ENCODE data around the gene NUP153.

NUP153 gene

DNA sequence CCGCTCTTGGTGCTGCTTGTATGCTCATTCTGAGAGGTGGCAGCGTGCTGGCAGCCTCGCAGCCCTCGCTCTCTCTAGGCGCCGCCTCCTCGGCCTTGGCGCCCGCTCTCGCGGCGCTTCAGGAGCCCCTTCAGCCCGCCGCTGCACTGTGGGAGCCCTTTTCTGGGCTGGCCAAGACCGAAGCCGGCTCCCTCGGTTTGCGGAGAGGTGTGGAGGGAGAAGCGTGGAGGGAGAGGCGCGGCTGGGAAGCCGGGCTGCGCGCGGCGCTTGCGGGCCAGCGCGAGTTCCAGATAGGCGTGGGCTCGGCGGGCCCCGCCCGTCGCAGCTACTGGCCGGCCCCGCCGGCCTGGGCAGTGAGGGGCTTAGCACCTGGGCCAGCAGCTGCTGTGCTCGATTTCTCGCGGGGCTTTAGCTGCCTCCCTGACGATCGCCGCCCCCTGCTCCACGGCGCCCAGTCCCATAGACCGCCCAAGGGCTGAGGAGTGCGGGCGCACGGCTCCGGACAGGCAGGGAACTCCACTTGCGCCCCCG is 126.1 kb downstream of the NUP153 start:
- Mint-ChIP-seq H3K27ac (peak overlapping the region in 1 of 2 donors; percentile 25), H3K27me3 (peaks cover 5 to 12% of the 10 kb centered on the region in 2 donors), H3K4me1 (ENCODE audit: low read depth in 2 of 2) (no peaks in the 10 kb centered on the region), H3K36me3 (ENCODE audit: insufficient read depth) (no peaks in the 10 kb centered on the region), H3K9me3 (peaks cover 0 to 8% of the 10 kb centered on the region in 2 donors), H3K4me3 (peak overlapping the region; percentile 61 to 81)
- peak in 1 of 3 experiments; percentile 31 for DNase-seq
- ATAC-seq (replicated peaks) = peak; percentile 75

DNA sequence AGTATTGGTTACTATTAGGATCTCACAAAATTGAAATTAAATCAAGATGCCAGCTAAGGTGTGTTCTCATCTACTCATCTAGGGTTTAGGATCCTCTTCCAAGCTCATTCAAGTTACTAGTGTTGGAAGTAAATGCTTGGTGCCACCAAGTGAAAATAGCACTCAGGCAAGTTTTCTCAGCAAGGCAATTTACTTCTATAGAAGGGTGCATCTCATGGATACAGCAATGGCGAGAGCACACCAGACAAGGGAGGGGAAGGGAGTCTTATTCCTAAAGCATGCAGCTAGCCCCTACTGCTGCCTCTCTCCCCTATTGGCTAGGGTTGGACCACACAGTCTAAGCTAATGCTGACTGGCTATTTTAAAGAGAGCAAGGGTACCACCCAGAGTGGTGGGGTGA is 129.7 kb downstream of the NUP153 start:
- H3K4me3 Mint-ChIP-seq = no peak overlapping the region
- ATAC-seq (replicated peaks) (no peak), DNase-seq (no peak)
- H3K27ac Mint-ChIP-seq = no peak overlapping the region
- peaks cover 26 to 40% of the 10 kb centered on the region in 2 donors for H3K27me3 Mint-ChIP-seq
- no peaks in the 10 kb centered on the region for H3K4me1 Mint-ChIP-seq (ENCODE audit: low read depth in 2 of 2)
- peaks cover 0 to 8% of the 10 kb centered on the region in 2 donors for H3K9me3 Mint-ChIP-seq
- peaks cover 3% of the 10 kb centered on the region for H3K36me3 Mint-ChIP-seq (ENCODE audit: insufficient read depth)

DNA sequence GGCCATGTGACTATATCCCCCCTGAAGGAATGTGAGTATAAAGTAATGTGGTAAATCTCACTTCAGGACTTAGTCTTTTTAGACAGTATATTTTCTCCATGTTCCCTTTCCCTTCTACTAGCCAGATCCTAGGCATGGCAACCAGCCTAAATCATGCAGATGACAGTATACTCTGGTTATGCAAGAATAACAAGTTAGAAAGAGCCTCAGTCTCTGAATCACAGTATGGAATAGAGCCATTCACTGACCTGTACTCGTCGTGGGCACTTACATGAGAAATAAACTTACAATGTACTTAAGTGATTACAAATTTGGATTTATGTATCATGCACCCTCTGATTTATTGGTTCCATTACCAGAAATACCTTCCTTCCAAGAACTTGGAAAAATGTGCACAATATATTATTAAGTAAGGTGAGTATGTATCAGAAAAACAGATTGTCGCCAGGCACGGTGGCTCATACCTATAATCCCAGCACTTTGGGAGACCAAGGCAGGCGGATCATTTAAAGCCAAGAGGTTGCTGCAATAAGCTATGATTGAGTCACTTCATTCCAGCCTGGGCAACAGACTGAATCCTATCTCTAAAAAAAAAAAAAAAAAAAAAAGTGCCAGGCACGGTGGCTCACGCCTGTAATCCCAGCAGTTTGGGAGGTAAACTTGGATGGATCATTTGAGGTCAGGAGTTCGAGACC is 131.7 kb downstream of the NUP153 start:
- Mint-ChIP-seq H3K27ac (no peak overlapping the region), H3K4me3 (no peak overlapping the region), H3K4me1 (ENCODE audit: low read depth in 2 of 2) (no peaks in the 10 kb centered on the region), H3K27me3 (peaks cover 42% of the 10 kb centered on the region in 2 donors), H3K36me3 (ENCODE audit: insufficient read depth) (peaks cover 7% of the 10 kb centered on the region), H3K9me3 (peaks cover 0 to 8% of the 10 kb centered on the region in 2 donors)
- DNase-seq (no peak), ATAC-seq (replicated peaks) (no peak)

DNA sequence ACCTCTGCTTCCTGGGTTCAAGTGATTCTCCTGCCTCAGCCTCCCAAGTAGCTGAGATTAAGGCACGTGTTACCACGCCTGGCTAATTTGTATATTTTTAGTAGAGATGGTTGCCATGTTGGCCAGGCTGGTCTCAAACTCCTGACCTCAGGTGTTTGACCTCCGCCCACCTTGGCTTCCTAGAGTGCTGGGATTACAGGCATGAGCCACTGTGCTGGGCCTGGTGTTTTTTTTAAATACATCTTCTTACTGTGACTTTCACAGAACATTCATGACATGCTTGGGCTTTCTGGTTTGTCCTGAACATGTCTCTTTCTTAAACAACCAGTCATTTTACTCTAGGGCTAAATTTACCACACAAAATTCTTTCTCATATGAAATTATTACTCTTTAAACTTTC is 141.3 kb downstream of the NUP153 start:
- H3K36me3 Mint-ChIP-seq (ENCODE audit: insufficient read depth) = no peaks in the 10 kb centered on the region
- H3K4me3 Mint-ChIP-seq = no peak overlapping the region
- ATAC-seq (replicated peaks) (no peak), DNase-seq (no peak)
- H3K9me3 Mint-ChIP-seq = peaks cover 0 to 3% of the 10 kb centered on the region in 2 donors
- no peaks in the 10 kb centered on the region for H3K4me1 Mint-ChIP-seq (ENCODE audit: low read depth in 2 of 2)
- no peak overlapping the region for H3K27ac Mint-ChIP-seq
- H3K27me3 Mint-ChIP-seq = peaks cover 16 to 17% of the 10 kb centered on the region in 2 donors
